ENCODE measurements around the gene MARCKS.

MARCKS gene

DNA sequence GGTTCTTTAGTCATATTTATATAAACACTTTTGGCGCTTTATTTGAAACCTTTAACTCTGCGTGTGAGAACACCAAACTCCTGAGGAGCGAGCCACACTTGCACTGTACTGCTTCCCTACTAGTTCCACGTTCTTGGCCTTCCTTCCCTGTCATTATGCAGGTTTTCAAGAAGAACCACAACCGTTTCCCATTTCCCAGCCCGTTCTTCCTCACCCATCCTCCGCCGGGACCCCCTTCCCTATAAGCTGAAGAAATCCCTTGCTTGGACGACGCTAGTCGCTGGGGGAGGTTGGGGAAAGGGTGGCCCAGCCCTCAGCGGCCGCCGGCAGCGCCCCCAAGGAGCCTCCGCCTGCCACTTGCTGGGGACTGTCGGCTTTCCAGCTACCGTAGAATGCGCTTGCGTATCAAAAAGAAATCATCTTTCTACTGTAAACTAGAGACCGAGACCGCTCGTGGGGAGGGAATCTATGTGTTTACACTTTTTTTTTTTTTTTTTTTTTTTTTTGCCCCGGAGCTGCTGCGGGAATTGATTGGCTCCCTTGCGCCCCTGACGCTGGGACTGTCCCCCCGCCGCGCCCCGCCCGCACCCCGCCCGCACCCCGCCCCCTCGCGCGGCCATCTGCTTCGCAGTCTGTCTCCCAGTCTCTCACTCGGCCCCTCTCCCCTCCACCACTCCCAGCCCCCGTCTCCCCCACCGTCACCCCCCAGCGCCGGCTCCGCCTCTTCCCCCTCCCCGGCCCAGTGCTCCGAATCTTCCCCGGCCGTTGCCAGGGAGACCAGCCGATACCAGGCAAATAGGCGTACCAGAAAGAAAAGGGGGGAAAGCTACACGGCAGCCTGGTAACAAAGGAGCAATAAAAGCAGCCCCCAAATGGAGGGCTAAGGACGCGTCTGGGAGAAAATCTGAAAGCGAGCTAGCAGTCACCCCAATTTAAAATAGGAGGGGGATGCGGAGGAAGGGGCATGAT, 2.3 kb upstream of the MARCKS start:
- peak; percentile 81 for DNase-seq (ENCODE audit: low spot score)

DNA sequence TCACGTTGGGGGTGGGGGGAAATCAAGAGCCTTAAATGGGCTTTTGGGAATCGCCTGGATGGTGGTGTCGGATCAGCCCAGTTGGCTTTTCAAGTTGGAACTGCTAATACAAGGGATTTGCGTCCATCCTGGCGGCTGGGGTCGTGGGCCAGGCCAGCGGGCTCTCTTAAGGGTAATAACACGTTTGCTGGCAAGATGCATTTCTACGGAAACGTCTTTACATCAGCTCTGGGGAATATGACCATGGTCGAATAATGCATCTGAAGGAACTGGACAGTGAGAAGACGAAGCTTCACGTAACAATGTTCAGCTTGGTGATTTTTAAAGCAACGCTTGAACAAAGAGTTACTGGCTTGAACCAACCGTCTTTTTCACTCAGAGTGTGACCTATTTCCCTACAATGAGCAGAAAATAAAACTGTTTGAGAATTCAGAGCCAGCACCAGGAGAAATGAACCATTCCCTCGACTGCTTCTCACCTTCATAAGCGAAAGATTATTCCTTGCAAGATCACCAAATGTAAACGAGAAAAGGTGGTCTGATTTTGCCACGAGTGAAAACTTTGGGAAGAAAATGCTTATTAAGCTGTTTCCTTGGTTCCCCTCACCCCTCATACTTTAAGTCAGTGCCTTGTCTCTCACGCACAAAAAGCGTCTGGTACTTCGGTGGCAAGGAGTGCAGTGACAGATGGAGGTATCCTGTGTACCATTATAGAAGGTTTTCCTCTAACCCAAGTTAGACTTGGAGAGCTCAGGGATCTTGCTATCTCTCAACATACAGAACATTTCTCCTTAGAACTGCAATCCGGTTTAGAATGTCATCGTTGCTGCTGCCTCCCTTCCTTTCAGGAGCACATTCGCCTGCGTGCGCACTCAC, 1.4 kb upstream of the MARCKS start:
- no peak for DNase-seq (ENCODE audit: low spot score)

DNA sequence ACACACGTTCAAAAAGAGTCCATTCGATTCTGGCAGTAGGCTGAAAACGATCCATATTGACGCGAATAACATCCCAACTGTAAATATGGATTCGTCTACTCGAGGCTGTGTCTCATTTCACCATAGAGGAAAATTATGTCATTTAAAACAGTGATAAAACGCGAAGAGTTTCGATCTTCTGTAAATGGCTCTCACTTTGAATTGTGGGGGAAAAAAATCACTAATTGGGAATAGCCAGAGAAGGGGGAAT, 845 bp upstream of the MARCKS start:
- no peak for DNase-seq (ENCODE audit: low spot score)

DNA sequence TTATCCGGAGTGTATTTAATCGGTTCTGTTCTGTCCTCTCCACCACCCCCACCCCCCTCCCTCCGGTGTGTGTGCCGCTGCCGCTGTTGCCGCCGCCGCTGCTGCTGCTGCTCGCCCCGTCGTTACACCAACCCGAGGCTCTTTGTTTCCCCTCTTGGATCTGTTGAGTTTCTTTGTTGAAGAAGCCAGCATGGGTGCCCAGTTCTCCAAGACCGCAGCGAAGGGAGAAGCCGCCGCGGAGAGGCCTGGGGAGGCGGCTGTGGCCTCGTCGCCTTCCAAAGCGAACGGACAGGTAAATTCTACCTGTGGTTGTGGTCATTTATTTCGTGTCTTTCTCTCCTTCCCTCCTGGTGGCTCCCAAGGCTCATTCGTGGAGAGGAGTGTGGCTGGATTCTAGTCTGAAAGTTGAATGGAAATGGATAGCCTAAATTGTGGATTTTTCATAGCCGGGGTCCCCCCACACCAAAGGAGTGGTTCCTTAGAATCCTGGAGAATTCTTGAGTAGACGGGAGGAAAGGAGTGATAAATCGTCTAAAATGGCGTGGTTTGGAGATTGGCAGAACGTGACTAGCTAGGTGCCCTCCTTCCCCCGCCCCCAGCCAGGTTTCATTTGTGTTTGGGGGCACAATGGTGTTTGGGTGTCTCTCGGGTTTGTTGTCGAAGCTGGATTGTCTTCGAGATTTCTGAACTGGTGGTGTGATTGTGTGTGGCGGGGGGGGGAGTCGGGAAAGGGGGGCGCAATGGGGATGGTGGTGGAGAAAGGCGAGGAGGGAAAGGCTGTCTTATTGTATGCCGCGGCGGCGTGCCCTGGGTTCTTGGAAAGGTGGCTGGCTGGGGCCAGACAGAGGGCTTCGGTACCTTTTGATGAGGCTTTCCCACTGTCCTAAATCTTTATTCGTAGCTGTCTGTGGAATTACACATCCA, 673 bp downstream of the MARCKS start:
- no peak for DNase-seq (ENCODE audit: low spot score)

DNA sequence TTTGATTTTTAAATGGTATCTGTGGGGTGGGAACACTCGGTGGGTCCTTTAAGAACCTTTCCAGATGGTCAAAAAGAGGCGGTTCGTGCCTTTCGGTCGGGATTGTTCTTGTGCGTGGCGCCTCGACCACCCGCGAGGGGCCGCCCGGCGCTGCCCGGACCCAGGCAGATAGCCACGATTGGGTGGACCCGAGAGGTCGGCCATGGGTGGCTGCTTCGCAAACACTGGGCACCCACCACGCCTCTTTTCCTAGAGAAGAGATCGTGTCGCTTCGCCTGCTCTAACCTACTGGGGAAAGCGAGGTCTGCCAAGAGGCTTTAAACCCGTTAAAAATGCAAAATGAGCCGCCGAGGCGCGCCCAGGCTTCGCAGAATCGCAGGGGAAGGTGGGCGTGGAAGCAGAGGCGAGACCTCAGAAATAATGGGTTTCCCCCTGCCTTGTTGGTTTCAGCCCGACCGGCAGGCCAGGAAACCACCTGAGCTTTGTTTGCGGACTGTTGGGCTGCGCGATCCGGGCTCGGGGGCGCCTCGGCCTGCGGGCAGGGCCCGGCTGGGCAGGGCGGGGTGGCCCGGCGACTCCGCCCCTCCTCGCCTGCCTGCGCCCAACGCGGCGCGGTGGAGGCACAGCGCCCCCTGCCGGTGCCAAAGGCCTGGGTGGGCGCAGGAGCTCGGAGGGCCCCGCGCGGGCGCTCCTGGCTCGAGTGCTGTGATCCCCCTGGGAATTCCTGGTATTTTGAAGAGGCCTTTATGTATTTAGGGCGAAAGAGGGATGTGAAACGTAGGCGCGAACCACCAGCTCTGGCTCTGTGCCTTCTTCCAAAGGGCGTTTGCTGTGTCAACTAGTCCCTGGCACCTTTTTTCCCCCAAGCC, 1.6 kb downstream of the MARCKS start:
- peak; percentile 82 for DNase-seq (ENCODE audit: low spot score)

DNA sequence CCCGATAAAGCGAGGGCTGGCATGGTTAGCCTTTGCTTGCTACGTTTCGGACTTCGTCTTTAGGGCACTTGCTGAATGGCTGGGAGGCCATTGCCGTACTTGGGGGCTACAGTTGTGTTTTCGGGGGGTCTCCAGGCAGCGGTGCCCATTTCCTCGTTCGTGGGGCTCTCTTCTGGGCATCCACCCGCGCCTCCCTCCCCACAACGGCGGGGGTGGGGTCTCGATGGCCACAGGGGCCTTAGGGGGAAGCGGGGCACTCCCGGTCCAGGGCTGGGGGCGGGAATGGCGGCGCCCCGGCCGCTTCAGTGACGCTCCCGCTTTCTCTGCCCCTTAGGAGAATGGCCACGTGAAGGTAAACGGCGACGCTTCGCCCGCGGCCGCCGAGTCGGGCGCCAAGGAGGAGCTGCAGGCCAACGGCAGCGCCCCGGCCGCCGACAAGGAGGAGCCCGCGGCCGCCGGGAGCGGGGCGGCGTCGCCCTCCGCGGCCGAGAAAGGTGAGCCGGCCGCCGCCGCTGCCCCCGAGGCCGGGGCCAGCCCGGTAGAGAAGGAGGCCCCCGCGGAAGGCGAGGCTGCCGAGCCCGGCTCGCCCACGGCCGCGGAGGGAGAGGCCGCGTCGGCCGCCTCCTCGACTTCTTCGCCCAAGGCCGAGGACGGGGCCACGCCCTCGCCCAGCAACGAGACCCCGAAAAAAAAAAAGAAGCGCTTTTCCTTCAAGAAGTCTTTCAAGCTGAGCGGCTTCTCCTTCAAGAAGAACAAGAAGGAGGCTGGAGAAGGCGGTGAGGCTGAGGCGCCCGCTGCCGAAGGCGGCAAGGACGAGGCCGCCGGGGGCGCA, 2.4 kb downstream of the MARCKS start:
- no peak for DNase-seq (ENCODE audit: low spot score)

DNA sequence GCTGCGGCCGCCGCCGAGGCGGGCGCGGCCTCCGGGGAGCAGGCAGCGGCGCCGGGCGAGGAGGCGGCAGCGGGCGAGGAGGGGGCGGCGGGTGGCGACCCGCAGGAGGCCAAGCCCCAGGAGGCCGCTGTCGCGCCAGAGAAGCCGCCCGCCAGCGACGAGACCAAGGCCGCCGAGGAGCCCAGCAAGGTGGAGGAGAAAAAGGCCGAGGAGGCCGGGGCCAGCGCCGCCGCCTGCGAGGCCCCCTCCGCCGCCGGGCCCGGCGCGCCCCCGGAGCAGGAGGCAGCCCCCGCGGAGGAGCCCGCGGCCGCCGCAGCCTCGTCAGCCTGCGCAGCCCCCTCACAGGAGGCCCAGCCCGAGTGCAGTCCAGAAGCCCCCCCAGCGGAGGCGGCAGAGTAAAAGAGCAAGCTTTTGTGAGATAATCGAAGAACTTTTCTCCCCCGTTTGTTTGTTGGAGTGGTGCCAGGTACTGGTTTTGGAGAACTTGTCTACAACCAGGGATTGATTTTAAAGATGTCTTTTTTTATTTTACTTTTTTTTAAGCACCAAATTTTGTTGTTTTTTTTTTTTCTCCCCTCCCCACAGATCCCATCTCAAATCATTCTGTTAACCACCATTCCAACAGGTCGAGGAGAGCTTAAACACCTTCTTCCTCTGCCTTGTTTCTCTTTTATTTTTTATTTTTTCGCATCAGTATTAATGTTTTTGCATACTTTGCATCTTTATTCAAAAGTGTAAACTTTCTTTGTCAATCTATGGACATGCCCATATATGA, 3.2 kb downstream of the MARCKS start:
- no peak for DNase-seq (ENCODE audit: low spot score)

DNA sequence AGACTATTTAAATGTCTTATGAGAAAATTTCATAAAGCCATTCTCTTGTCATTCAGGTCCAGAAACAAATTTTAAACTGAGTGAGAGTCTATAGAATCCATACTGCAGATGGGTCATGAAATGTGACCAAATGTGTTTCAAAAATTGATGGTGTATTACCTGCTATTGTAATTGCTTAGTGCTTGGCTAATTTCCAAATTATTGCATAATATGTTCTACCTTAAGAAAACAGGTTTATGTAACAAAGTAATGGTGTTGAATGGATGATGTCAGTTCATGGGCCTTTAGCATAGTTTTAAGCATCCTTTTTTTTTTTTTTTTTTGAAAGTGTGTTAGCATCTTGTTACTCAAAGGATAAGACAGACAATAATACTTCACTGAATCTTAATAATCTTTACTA, 5.0 kb downstream of the MARCKS start:
- no peak for DNase-seq (ENCODE audit: low spot score)

DNA sequence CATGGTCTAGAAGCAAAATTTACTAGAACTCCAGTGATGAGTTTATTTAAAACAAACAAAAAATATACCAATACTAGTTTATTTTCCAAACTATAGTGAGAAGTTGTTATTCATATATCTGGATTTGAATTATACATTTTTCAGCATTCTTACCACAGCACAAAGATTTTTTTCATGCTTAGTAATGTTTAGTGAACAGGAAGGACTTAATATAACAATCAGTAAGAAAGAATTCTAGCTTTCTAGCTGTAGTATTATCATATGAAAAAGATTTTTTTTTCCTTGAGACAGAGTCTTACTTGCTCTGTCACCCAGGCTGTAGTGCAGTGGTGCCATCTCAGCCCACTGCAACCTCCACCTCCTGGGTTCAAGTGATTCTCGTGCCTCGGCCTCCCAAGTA, 13.8 kb downstream of the MARCKS start:
- DNase-seq (ENCODE audit: low spot score), result no peak

DNA sequence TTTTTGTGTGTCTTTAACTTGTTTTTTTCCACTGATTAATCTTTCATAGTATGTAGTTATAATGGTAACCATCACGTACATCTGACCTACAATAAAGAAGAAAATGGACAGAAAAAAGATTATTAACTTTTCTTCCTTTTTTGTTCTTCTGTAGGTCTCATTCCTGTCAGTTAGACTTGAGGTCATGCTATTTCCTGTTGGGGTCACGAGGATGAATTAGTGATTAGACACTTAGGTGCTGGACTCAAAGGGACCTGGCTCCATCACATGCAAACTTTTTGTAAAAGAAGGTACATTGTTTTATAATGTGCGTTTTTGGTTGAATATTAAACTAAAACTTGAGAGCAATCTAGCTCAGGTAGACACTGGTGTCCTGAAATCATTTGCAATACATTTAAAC, 14.8 kb downstream of the MARCKS start:
- DNase-seq (ENCODE audit: low spot score), result no peak

DNA sequence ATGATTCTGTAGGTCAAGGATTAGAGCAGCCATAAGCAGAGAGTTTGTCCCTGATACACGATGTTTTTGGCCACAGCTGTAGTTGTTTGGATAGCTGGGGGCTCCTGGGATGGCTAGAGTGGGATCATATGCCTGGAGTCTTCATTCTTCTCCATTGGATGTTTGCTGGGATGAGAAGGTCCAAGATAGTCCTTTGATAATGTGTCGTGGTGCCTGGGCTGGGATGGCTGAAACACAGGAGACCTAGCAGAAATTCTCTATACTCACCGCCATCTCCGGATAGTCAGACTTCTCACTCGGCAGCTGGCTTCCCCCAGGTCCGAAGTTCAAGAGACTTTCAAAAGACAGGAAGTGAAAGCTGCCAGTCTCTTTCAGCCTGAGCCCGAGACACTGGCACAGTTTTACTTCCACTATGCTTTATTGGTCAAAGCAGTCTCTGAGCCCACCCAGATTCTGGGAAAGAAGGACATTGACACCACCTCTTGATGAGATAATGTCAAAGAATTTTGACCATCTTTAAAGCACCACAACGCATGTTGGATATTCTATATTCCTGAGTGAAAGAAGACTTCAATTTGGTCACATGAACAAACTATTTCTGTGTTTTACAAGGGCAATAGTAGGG, 16.0 kb downstream of the MARCKS start:
- DNase-seq (ENCODE audit: low spot score), result peak; percentile 76

DNA sequence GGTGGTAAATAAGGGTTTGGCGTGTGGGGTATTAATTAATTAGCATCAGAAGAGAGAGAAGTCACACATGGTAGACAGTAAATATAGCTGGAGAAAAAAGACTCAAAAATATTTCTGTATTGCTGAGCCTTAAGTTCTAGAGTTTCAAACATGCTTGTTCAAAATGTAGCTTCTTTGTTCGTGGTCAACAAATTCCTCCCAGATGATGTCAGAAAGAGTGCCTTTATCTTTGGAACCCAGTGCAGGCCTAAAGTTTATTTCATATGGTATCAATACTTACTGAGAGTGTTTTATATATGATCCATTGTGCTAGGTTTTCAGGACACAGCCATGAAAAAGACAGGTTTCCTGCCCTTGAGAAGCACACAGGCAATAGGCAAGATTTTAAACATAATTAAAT, 18.3 kb downstream of the MARCKS start:
- no peak for DNase-seq (ENCODE audit: low spot score)

DNA sequence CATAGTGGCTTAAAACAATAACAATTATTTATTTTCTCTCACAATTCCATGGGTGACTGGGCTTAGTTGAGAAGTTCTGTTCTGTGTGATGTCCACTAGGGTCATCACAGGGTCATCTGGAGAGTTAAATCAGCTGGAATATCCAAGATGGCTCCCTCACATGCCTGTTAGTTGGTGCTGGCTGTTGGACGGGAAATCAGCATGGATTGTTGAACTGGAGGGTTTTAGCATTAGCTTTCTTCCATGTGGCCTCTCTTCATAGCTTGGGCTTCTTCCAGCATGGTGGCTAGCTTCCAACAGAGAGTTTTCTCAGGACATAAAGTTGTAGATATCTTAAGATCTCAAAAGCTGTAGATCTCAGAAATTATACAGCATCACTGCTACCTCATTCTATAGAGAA, 19.6 kb downstream of the MARCKS start:
- no peak for DNase-seq (ENCODE audit: low spot score)

DNA sequence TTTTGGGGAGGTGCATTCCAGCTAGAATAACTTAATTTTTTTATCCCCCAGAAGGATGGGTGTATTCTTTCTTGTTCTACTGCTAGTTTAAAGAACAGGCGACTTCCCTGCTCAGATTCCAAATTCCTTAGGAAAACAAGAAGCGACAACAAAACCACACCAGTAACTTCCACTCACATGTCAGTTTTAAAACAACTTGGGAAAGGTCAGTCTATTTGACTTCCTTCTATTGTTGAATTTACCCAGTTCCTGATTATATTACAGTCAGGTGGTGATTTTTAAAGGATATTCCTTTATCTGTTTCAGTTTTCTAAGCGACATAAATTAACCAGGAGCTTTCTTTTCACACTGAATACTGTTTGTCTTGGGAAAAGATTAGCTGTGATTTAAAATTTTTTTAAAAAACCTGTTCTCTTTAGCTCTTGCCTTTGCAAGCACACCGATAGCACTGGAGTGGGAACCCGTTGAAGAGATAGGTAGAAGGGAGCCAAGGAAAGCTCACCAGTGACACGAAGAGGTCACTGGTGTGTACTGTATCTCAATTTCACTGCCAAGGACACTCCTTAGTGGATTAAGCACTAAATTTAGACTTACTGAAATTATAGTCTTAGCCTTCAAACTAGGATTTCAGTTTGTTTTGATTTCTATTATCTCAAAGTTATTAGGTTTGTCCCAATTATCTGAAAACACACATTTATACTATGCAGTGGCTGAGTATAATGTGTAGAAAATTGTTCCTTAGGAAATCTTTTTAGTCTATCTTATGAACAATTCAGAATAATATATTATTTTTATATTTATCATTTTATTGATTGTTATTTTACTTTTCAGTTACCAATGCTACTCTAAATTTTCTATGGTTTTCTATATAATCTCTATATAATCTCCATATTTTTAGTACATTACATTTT, 22.3 kb downstream of the MARCKS start:
- peak; percentile 86 for DNase-seq (ENCODE audit: low spot score)

DNA sequence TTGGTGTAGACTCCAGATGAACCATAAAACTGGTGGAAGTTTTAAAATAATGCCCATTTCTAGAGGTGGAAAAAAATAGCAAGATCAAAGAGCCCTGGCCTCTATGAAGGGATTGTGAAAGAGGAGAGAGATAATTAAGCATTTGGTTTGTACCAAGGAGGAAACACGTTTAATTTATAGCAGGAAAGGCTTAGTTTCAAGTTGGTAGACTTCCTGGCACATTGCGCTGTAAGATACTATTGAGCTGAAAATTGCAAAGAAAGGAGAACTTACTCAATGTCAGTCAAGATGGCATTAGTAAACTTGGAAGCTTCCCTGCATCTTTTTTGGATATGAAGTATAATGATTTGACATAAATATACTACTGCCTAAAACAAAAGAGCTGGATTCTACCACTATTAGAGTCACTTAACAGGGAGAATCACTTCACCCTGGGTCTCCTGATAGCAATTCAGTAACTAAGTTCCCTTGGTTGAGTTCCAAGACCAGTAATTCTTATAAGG, 24.4 kb downstream of the MARCKS start:
- DNase-seq (ENCODE audit: low spot score), result no peak

DNA sequence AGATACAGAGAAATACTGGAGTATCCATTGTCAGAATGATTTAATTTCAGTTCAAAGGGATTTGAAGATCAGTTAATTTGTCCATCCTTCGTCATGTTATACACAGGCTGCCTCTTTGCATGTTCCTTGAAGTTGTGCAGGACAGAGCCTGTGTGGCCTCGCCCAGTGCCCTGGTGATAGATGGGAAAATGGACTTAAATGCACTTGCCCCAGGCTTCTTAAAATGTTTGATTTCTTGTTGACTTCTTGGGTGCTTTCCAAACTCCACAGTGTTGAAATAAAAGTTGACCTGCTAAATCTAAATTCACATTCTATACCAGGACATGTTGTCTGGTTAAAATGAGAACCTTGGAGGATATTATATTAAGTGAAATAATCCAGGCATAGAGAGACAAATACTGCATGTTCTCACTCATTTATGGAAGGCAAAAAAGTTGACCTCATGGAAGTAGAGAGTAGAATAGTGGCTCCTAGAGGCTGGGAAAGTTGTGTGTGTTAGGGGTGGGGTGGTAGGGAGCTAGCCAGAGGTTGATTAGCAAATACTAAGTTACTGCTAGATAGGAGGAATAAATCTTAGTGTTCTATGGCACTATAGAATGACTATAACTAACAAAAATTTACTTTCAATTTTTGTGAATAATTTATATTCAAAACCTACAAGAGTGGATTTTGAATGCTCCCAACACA, 25.3 kb downstream of the MARCKS start:
- no peak for DNase-seq (ENCODE audit: low spot score)

DNA sequence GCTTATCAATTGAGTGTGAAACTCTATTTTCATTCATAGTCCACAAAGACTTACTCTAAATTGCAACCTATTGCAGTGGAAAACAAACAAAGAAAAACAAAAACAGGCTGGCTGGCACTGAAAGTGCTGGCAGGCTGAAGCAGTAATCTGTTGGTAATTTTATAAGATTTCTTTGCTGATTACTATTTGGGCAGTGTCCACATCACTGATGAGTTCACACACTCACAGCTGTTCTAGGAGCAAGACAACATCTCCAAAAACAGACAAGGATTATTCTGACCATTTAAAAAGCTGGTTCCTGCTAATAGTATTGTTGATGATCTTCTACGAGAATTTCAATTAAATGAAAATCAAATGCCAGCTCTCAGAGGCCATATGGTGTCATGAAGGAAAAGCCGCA, 26.9 kb downstream of the MARCKS start:
- DNase-seq (ENCODE audit: low spot score), result no peak

All from LoVo (cell line).